Muscle of leg (tissue), 11 donors: ENCODE measurements around the gene NCKAP5. TPM values are rescaled to one million over a fixed set of nuclear protein-coding genes. Genes with fewer than 3 reads are reported as not detected.

Experiments
- DNase-seq: peaks from one replicate; pipeline ENCODE4 v3.0.0; 2013
- H3K27ac ChIP-seq: one replicate; pipeline ENCODE4 v1.5.1; 2013; ENCODE audit warnings: mild to moderate bottlenecking, low read length, control low read depth
- H3K27me3 ChIP-seq: one replicate; pipeline ENCODE4 v1.6.1; 2013; ENCODE audit warnings: low read length; ENCODE audit not compliant: control insufficient read depth, insufficient read depth
- H3K36me3 ChIP-seq: one replicate; pipeline ENCODE4 v1.6.1; 2013; ENCODE audit warnings: low read length; ENCODE audit not compliant: control insufficient read depth, insufficient read depth
- H3K4me1 ChIP-seq: one replicate; pipeline ENCODE4 v1.6.1; 2013; ENCODE audit warnings: low read length; ENCODE audit not compliant: control insufficient read depth, insufficient read depth
- H3K4me3 ChIP-seq: one replicate; pipeline ENCODE4 v1.5.1; 2013; ENCODE audit warnings: low read length, control low read depth
- H3K9me3 ChIP-seq: replicated peaks from 2 replicates; pipeline ENCODE4 v1.6.1; 2013; ENCODE audit warnings: low read depth, low read length; ENCODE audit not compliant: control insufficient read depth
- WGBS: methylation state at CpG from one replicate; pipeline ENCODE4 v1.1.5; 2013; ENCODE audit warnings: missing lambda C conversion rate; ENCODE audit not compliant: insufficient coverage; 5-methylcytosine and 5-hydroxymethylcytosine counted together
- polyA plus RNA-seq, 8 donors: library from polyadenylated mRNA; unstranded; fragments of 120-200 nt; gene quantifications; one replicate each; pipeline versions ENCODE4 v1.2.1 to v1.2.3, GENCODE V29; 2013; ENCODE audit warnings: inconsistent platforms in 1 of 8, low replicate concordance in 1 of 8; ENCODE audit not compliant: insufficient read length in 8 of 8, insufficient read depth in 1 of 8
- total RNA-seq: library from RNA; stranded (reverse); fragments of 120-200 nt; gene quantifications from one replicate; pipeline ENCODE4 v1.2.4, GENCODE V29; 2013

NCKAP5 gene
- total and polyA plus RNA-seq, 9 donors, result 3.7 to 8.9 (median 5.0) TPM

GRCh38 chr2:133249362-133249761 is 318.9 kb downstream of the NCKAP5 start:
- H3K36me3 ChIP-seq, result no peaks in the 10 kb centered on the region
- H3K27ac ChIP-seq, result no peak overlapping the region
- H3K9me3 ChIP-seq, result no peaks in the 10 kb centered on the region
- no peak for DNase-seq
- H3K27me3 ChIP-seq, result no peaks in the 10 kb centered on the region
- no CpG with 5 or more reads among the region's 2 CpGs for WGBS
- H3K4me3 ChIP-seq, result no peak overlapping the region
- H3K4me1 ChIP-seq, result no peaks in the 10 kb centered on the region

- 76% methylated on average over 4 of the region's 4 CpGs for WGBS
- peak; percentile 6 for DNase-seq
- H3K27ac ChIP-seq, result no peak overlapping the region
These were observed 320.0 kb downstream of the NCKAP5 start for GRCh38 chr2:133248264-133248663.

GRCh38 chr2:133247631-133248030 is 320.6 kb downstream of the NCKAP5 start:
- H3K27me3 ChIP-seq, result no peaks in the 10 kb centered on the region
- peak; percentile 75 for DNase-seq
- WGBS, result 0% methylated on average over 1 of the region's 2 CpGs
- no peak overlapping the region for H3K27ac ChIP-seq
- no peaks in the 10 kb centered on the region for H3K9me3 ChIP-seq
- H3K36me3 ChIP-seq, result no peaks in the 10 kb centered on the region
- H3K4me1 ChIP-seq, result no peaks in the 10 kb centered on the region
- H3K4me3 ChIP-seq, result no peak overlapping the region

More at GRCh38 chr2:133248264-133248663, 320.0 kb downstream of the NCKAP5 start:
- no peaks in the 10 kb centered on the region for H3K4me1 ChIP-seq
- H3K4me3 ChIP-seq, result no peak overlapping the region
- no peaks in the 10 kb centered on the region for H3K27me3 ChIP-seq
- no peaks in the 10 kb centered on the region for H3K36me3 ChIP-seq
- no peaks in the 10 kb centered on the region for H3K9me3 ChIP-seq

GRCh38 chr2:133241224-133241571 is 327.1 kb downstream of the NCKAP5 start:
- H3K36me3 ChIP-seq, result no peaks in the 10 kb centered on the region
- no peaks in the 10 kb centered on the region for H3K9me3 ChIP-seq
- WGBS, result no CpG with 5 or more reads among the region's 2 CpGs
- peaks cover 3% of the 10 kb centered on the region for H3K4me1 ChIP-seq
- H3K27me3 ChIP-seq, result no peaks in the 10 kb centered on the region
- peak; percentile 60 for DNase-seq
- peak overlapping the region; percentile 49 for H3K27ac ChIP-seq
- no peak overlapping the region for H3K4me3 ChIP-seq

GRCh38 chr2:133240491-133241223 is 327.6 kb downstream of the NCKAP5 start:
- peak; percentile 7 for DNase-seq
- Histone ChIP-seq H3K4me3 (no peak overlapping the region), H3K27me3 (no peaks in the 10 kb centered on the region), H3K9me3 (no peaks in the 10 kb centered on the region), H3K4me1 (peaks cover 3% of the 10 kb centered on the region), H3K36me3 (no peaks in the 10 kb centered on the region), H3K27ac (peak overlapping the region; percentile 49)
- WGBS, result no CpG with 5 or more reads among the region's 5 CpGs

- no peaks in the 10 kb centered on the region for H3K27me3 ChIP-seq
- H3K4me1 ChIP-seq, result peaks cover 3% of the 10 kb centered on the region
- H3K4me3 ChIP-seq, result no peak overlapping the region
- WGBS, result no CpG with 5 or more reads among the region's 1 CpG
- no peaks in the 10 kb centered on the region for H3K36me3 ChIP-seq
- H3K9me3 ChIP-seq, result no peaks in the 10 kb centered on the region
- no peak overlapping the region for H3K27ac ChIP-seq
- DNase-seq, result no peak
These were observed 332.3 kb downstream of the NCKAP5 start for GRCh38 chr2:133235968-133236367.

GRCh38 chr2:133232556-133232955 is 335.7 kb downstream of the NCKAP5 start:
- H3K4me1 ChIP-seq, result no peaks in the 10 kb centered on the region
- no peaks in the 10 kb centered on the region for H3K36me3 ChIP-seq
- no CpG with 5 or more reads among the region's 1 CpG for WGBS
- no peaks in the 10 kb centered on the region for H3K27me3 ChIP-seq
- no peak overlapping the region for H3K27ac ChIP-seq
- H3K9me3 ChIP-seq, result no peaks in the 10 kb centered on the region
- DNase-seq, result no peak
- H3K4me3 ChIP-seq, result no peak overlapping the region

- WGBS, result no CpG with 5 or more reads among the region's 1 CpG
- no peak overlapping the region for H3K4me3 ChIP-seq
- no peak for DNase-seq
- H3K27me3 ChIP-seq, result no peaks in the 10 kb centered on the region
- no peak overlapping the region for H3K27ac ChIP-seq
- H3K4me1 ChIP-seq, result no peaks in the 10 kb centered on the region
- no peaks in the 10 kb centered on the region for H3K36me3 ChIP-seq
- H3K9me3 ChIP-seq, result no peaks in the 10 kb centered on the region
These were observed 337.0 kb downstream of the NCKAP5 start for GRCh38 chr2:133231264-133231663.

- Histone ChIP-seq H3K36me3 (no peaks in the 10 kb centered on the region), H3K4me3 (no peak overlapping the region), H3K27me3 (no peaks in the 10 kb centered on the region), H3K9me3 (no peaks in the 10 kb centered on the region), H3K27ac (no peak overlapping the region), H3K4me1 (no peaks in the 10 kb centered on the region)
- WGBS, result no CpG with 5 or more reads among the region's 1 CpG
- no peak for DNase-seq
These were observed 338.3 kb downstream of the NCKAP5 start for GRCh38 chr2:133229974-133230373.

GRCh38 chr2:133223226-133223625 is 345.0 kb downstream of the NCKAP5 start:
- H3K27ac ChIP-seq, result no peak overlapping the region
- H3K4me3 ChIP-seq, result no peak overlapping the region
- H3K9me3 ChIP-seq, result no peaks in the 10 kb centered on the region
- no peaks in the 10 kb centered on the region for H3K4me1 ChIP-seq
- no peaks in the 10 kb centered on the region for H3K36me3 ChIP-seq
- no peaks in the 10 kb centered on the region for H3K27me3 ChIP-seq
- no CpG with 5 or more reads among the region's 9 CpGs for WGBS
- no peak for DNase-seq

GRCh38 chr2:133221398-133221797 is 346.9 kb downstream of the NCKAP5 start:
- Histone ChIP-seq H3K9me3 (no peaks in the 10 kb centered on the region), H3K27ac (no peak overlapping the region), H3K4me1 (no peaks in the 10 kb centered on the region), H3K27me3 (no peaks in the 10 kb centered on the region), H3K36me3 (no peaks in the 10 kb centered on the region), H3K4me3 (no peak overlapping the region)
- no peak for DNase-seq
- 100% methylated on average over 2 of the region's 3 CpGs for WGBS
